Liver (tissue), 9 donors: ENCODE measurements around the gene NUP93. TPM values are rescaled to one million over a fixed set of nuclear protein-coding genes. Genes with fewer than 3 reads are reported as not detected.

Source experiments
- DNase-seq: peaks from one replicate; pipeline ENCODE4 v3.0.0-alpha.2; 2017; ENCODE audit warnings: low spot score
- H3K27ac ChIP-seq, 2 donors: one replicate each; pipeline ENCODE4 v1.7.0; 2013; ENCODE audit warnings: inconsistent platforms in 2 of 2, low read length in 2 of 2, control low read depth in 1 of 2, low read depth in 1 of 2, mild to moderate bottlenecking in 1 of 2
- H3K27me3 ChIP-seq, 4 donors: one replicate each; pipeline versions ENCODE4 v1.6.1 to v1.7.0; 2013; ENCODE audit warnings: low read length in 3 of 4, inconsistent platforms in 1 of 4, mild to moderate bottlenecking in 1 of 4, moderate library complexity in 1 of 4; ENCODE audit not compliant: control insufficient read depth in 4 of 4, insufficient read depth in 4 of 4
- H3K36me3 ChIP-seq, 4 donors: one replicate each; pipeline versions ENCODE4 v1.6.1 to v1.7.0; 2013; ENCODE audit warnings: low read length in 3 of 4, mild to moderate bottlenecking in 3 of 4, low read depth in 1 of 4, moderate library complexity in 1 of 4; ENCODE audit not compliant: control insufficient read depth in 4 of 4, insufficient read depth in 3 of 4
- H3K4me1 ChIP-seq, 4 donors: one replicate each; pipeline versions ENCODE4 v1.6.1 to v1.7.0; 2013; ENCODE audit warnings: low read length in 3 of 4, mild to moderate bottlenecking in 3 of 4, moderate library complexity in 1 of 4; ENCODE audit not compliant: control insufficient read depth in 4 of 4, insufficient read depth in 4 of 4
- H3K4me3 ChIP-seq, 3 donors: one replicate each; pipeline versions ENCODE4 v1.6.1 to v1.7.0; 2013; ENCODE audit warnings: low read length in 3 of 3, control low read depth in 1 of 3, low read depth in 1 of 3, mild to moderate bottlenecking in 1 of 3
- H3K9ac ChIP-seq, 2 donors: one replicate each; pipeline ENCODE4 v1.7.0; 2013; ENCODE audit warnings: low read length in 2 of 2, mild to moderate bottlenecking in 2 of 2, moderate library complexity in 2 of 2, control low read depth in 1 of 2, low read depth in 1 of 2
- H3K9me3 ChIP-seq, 4 donors: one replicate each; pipeline versions ENCODE4 v1.6.1 to v1.7.0; 2013; ENCODE audit warnings: low read length in 3 of 4; ENCODE audit not compliant: control insufficient read depth in 4 of 4
- CTCF ChIP-seq: fragments of 150-350 bp; IDR thresholded peaks from 2 replicates; pipeline ENCODE4 v1.5.1; 2017; ENCODE audit warnings: improper control_type of control experiment, low read depth, low read length; ENCODE audit not compliant: missing input control
- EGR1 ChIP-seq, 2 donors: IDR thresholded peaks; 2 replicates each; pipeline ENCODE4 v1.6.1; 2016 to 2018; ENCODE audit warnings: antibody characterized with exemption in 2 of 2, low read depth in 2 of 2
- FOXA1 ChIP-seq: IDR thresholded peaks from 2 replicates; pipeline ENCODE4 v1.6.1; 2016; ENCODE audit warnings: antibody characterized with exemption
- GABPA ChIP-seq, 2 donors: IDR thresholded peaks in 1 of 2; conservative IDR thresholded peaks in 1 of 2; 2 replicates each; pipeline ENCODE4 v1.6.1; 2016; ENCODE audit warnings: antibody characterized with exemption in 2 of 2, mild to moderate bottlenecking in 1 of 2, moderate library complexity in 1 of 2
- HNF4A ChIP-seq, 2 donors: conservative IDR thresholded peaks; 2 replicates each; pipeline ENCODE4 v1.6.1; 2016; ENCODE audit warnings: antibody characterized with exemption in 2 of 2, mild to moderate bottlenecking in 2 of 2
- HNF4G ChIP-seq: IDR thresholded peaks from 2 replicates; pipeline ENCODE4 v1.6.1; 2016; ENCODE audit warnings: antibody characterized with exemption
- JUND ChIP-seq, 2 donors: IDR thresholded peaks; 2 replicates each; pipeline ENCODE4 v1.6.1; 2016; ENCODE audit warnings: antibody characterized with exemption in 2 of 2
- MAX ChIP-seq: IDR thresholded peaks from 2 replicates; pipeline ENCODE4 v1.6.1; 2016; ENCODE audit warnings: antibody characterized with exemption
- NR2F2 ChIP-seq: IDR thresholded peaks from 2 replicates; pipeline ENCODE4 v1.6.1; 2016; ENCODE audit warnings: antibody characterized with exemption
- RAD21 ChIP-seq, 2 donors: IDR thresholded peaks; 2 replicates each; pipeline ENCODE4 v1.6.1; 2016; ENCODE audit warnings: antibody characterized with exemption in 2 of 2, mild to moderate bottlenecking in 2 of 2
- REST ChIP-seq: IDR thresholded peaks from 2 replicates; pipeline ENCODE4 v1.6.1; 2016; ENCODE audit warnings: antibody characterized with exemption, mild to moderate bottlenecking
- RXRA ChIP-seq, 2 donors: IDR thresholded peaks; 2 replicates each; pipeline ENCODE4 v1.6.1; 2017 to 2018; ENCODE audit warnings: antibody characterized with exemption in 2 of 2, mild to moderate bottlenecking in 1 of 2
- SP1 ChIP-seq: IDR thresholded peaks from 2 replicates; pipeline ENCODE4 v1.6.1; 2018; ENCODE audit warnings: antibody characterized with exemption, mild to moderate bottlenecking
- TAF1 ChIP-seq: conservative IDR thresholded peaks from 2 replicates; pipeline ENCODE4 v1.6.1; 2016; ENCODE audit warnings: antibody characterized with exemption, mild to moderate bottlenecking
- YY1 ChIP-seq: IDR thresholded peaks from 2 replicates; pipeline ENCODE4 v1.6.1; 2016; ENCODE audit warnings: antibody characterized with exemption, mild to moderate bottlenecking
- ZBTB33 ChIP-seq: IDR thresholded peaks from 2 replicates; pipeline ENCODE4 v1.6.1; 2016; ENCODE audit warnings: antibody characterized with exemption
- WGBS: extraction: QIAGEN DNeasy Blood & Tissue Kit; methylation state at CpG from one replicate; pipeline ENCODE4 v1.1.7; 2013; 5-methylcytosine and 5-hydroxymethylcytosine counted together
- polyA plus RNA-seq, 2 donors: library from polyadenylated mRNA; stranded (reverse) in 1 of 2; unstranded in 1 of 2; fragments of 200-250 nt in 1 of 2; fragments of >200 nt in 1 of 2; fragmentation: Nextera tagmentation in 1 of 2; extraction: Ambion mirVana in 1 of 2; gene quantifications; one replicate each; pipeline versions ENCODE4 v1.2.1 to v1.2.3, GENCODE V29; 2013 to 2015
- total RNA-seq, 2 donors: library from RNA; depleted of rRNA; stranded (reverse); fragments of >200 nt; gene quantifications; one replicate each; pipeline ENCODE4 v1.2.3, GENCODE V29; 2014
- donor health status: healthy.
- donor health status: healthy.
- donor health status: healthy.
- donor health status: healthy.
- donor health status: healthy.

Gene NUP93
- total and polyA plus RNA-seq, 4 donors = 8.2 to 31.8 (median 9.8) TPM

- H3K27ac ChIP-seq = no peak overlapping the region
- H3K36me3 ChIP-seq = no peaks in the 10 kb centered on the region
- no peak overlapping the region for H3K9ac ChIP-seq
- no peaks in the 10 kb centered on the region for H3K27me3 ChIP-seq
- H3K4me3 ChIP-seq = no peak overlapping the region
- H3K4me1 ChIP-seq = no peaks in the 10 kb centered on the region
- 91% methylated on average over 4 of the region's 4 CpGs for WGBS
- TF ChIP-seq CTCF = no peak
- no peak for DNase-seq
- no peaks in the 10 kb centered on the region for H3K9me3 ChIP-seq
Measured at GRCh38 chr16:56876048-56876447, 146.1 kb downstream of the NUP93 start.

GRCh38 chr16:56877486-56878182, 147.7 kb downstream of the NUP93 start:
- Histone ChIP-seq H3K36me3 (no peaks in the 10 kb centered on the region), H3K9ac (no peak overlapping the region), H3K27me3 (no peaks in the 10 kb centered on the region), H3K9me3 (no peaks in the 10 kb centered on the region), H3K27ac (no peak overlapping the region), H3K4me3 (no peak overlapping the region), H3K4me1 (no peaks in the 10 kb centered on the region)
- 91% methylated on average over 13 of the region's 13 CpGs for WGBS
- DNase-seq = no peak
- TF ChIP-seq ZBTB33 (no peak), GABPA (IDR thresholded peaks at IDR 0.05 in 1 of 2, conservative IDR thresholded peaks at IDR 0.05 in 1 of 2) (no peak), REST (no peak), MAX (no peak), YY1 (no peak), CTCF (no peak), RAD21 (IDR thresholded peaks at IDR 0.05) (no peak), FOXA1 (no peak), JUND (IDR thresholded peaks at IDR 0.05) (no peak), TAF1 (no peak), RXRA (IDR thresholded peaks at IDR 0.05) (no peak), EGR1 (IDR thresholded peaks at IDR 0.05; ENCODE audit: low read depth in 2 of 2) (no peak), HNF4A (conservative IDR thresholded peaks at IDR 0.05) (no peak), HNF4G (no peak), SP1 (no peak), NR2F2 (no peak)
